HG02870 (cell line): ENCODE data around the gene PCDH18.
"Not testable (repeated sequence)": the region's sequence is repeated elsewhere in the genome, so short reads cannot be mapped to it uniquely, and the experiment has no call there.

Experiments used
- ATAC-seq: cut with Tn5 transposase; IDR thresholded peaks from one replicate; pipeline ENCODE4 v1.9.1; 2021; ENCODE audit warnings: mild to moderate bottlenecking, moderate library complexity; ENCODE audit not compliant: unreplicated experiment

PCDH18 gene, protein sequence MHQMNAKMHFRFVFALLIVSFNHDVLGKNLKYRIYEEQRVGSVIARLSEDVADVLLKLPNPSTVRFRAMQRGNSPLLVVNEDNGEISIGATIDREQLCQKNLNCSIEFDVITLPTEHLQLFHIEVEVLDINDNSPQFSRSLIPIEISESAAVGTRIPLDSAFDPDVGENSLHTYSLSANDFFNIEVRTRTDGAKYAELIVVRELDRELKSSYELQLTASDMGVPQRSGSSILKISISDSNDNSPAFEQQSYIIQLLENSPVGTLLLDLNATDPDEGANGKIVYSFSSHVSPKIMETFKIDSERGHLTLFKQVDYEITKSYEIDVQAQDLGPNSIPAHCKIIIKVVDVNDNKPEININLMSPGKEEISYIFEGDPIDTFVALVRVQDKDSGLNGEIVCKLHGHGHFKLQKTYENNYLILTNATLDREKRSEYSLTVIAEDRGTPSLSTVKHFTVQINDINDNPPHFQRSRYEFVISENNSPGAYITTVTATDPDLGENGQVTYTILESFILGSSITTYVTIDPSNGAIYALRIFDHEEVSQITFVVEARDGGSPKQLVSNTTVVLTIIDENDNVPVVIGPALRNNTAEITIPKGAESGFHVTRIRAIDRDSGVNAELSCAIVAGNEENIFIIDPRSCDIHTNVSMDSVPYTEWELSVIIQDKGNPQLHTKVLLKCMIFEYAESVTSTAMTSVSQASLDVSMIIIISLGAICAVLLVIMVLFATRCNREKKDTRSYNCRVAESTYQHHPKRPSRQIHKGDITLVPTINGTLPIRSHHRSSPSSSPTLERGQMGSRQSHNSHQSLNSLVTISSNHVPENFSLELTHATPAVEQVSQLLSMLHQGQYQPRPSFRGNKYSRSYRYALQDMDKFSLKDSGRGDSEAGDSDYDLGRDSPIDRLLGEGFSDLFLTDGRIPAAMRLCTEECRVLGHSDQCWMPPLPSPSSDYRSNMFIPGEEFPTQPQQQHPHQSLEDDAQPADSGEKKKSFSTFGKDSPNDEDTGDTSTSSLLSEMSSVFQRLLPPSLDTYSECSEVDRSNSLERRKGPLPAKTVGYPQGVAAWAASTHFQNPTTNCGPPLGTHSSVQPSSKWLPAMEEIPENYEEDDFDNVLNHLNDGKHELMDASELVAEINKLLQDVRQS

GRCh38 chr4:137531986-137532868 is at the start of gene PCDH18:
Gene PCDH18, minus strand, starts transcription at chr4:137532494. Its CDS starts 406 bp downstream, at chr4:137532088.
- no peak for ATAC-seq

DNA sequence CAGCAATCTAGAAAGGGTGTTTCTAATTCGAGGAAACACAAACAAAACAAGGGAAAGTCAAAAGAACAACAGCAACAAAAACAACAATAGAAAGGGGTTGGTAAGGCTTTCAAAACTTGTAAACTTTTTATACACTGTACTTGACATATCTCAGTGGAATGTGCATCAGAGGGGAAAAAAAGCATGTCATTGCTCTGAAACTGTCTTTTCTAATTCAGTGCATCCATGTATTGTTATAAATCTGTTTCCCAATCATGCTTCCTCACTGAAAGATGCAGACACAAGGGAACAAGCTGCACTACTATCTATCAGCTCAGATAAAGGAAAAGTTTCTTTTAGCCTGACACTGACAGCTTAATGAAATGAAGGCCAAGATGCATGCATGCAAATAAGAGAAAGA is 44.2 kb upstream of the PCDH18 start:
- no peak for ATAC-seq

- ATAC-seq = no peak
Observed at GRCh38 chr4:137572647-137573046, 40.4 kb upstream of the PCDH18 start.

- ATAC-seq = no peak
Observed at GRCh38 chr4:137572163-137572562, 39.9 kb upstream of the PCDH18 start.

GRCh38 chr4:137559801-137560200 is 27.5 kb upstream of the PCDH18 start:
- no peak for ATAC-seq

- ATAC-seq = no peak
Observed at GRCh38 chr4:137558951-137559350, 26.7 kb upstream of the PCDH18 start.

DNA sequence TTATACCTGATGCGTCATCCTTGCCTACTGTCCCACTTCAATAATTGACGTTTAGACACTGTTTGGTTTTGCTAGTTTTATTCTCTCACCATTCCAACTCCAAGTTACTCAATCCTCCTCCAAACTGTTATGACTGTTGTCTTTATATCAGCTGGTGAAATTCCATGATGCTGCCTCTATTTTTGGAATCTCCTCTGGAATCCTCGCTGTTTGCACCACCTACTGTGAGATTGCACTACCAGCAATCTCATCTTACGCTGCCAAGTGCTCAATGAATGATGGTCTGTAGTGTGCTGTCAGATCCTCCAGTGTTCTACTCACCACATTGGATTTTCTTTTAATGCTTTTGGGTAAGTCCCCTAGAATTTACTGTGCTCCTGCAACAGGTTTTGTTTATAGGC is 13.2 kb upstream of the PCDH18 start:
- no peak for ATAC-seq

DNA sequence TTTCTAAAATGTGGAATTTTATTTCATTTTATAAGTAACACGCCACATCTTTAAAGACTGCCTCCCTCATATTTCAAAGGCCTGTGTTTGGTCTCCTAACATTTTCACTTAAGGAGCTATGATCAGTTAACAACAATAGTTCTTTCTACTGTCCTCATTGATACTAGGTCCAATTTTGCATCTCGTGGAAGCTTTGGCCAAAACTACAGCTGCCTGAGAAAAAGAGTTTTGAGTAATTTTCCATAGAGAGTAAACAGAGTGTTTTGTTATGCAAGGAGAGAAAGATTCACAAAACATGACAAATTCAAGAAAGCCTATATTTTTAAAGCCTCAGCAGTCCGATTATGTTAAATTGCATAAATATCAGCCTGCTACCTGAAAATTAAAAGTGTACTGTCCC is 11.4 kb upstream of the PCDH18 start:
- no peak for ATAC-seq

DNA sequence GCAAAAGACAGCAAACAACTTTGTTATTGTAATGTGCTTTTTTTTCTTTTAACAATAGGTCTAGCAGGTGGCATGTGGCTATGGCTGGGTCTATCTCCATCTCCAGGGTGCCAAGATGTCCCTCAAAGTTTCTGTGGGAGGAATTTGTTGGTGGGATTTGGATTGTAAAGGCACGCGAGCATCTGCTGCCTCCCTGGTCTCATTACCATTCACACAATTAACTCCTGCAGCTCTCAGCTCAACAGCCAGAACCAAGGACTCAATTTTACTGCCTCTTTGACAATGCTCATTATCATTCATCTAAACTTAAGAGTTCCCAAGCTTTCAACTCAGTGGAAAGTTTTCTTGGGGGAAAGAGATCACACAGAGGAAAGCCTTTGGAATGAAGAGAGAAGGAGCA is 10.9 kb upstream of the PCDH18 start:
- ATAC-seq = no peak

DNA sequence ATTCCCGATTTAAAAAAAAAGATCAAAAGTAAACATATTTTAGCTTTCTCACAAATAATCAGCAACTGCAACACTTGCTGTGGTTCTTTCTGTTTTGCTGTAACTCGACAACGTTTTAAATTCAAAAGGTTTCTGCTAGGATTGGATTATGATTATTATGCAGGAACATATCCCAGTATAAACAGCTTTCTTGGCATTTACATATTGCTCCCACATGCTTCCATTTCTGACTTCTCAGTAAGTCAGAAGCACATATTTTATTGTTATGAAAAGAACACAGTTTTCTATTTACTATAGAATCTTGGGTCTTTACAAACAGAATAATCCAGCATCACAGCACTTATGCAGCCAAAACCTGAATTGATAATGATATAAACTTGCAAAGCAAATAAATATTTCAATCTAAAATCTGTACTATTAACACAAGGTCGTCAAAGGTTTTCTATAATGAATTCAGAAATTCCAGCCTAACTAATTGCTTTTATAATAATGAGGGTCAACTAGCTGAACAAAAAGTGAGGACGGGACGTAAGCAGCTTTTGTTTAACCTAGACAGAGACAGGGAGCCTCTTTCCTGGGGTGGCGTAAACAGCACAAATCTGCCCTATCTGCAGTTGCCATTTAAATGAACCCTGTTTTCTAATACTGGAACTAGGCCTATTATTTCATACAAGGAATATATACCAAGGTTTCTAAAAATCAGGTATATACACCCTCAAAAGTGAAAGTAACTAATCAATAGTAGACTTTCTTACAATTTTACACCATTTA is 9.8 kb upstream of the PCDH18 start:
- ATAC-seq = no peak

DNA sequence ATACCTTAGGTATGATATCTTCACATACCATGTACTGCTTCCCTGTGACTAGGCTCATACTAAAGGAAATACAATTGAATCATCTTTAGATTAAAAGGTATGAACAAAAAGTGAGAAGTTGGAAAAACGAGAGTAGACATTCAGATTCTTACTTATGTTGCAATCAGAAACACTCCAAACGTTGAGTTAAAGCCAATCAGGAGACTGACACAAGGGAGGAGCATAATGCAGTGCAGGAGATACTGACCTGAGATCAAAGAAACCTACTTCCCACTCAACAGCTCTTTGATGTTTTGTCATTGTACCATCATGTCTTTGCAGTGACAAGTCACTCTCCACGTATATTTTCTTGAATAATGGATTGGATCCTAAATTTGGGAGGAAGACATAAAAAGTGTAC is 8.9 kb upstream of the PCDH18 start:
- ATAC-seq = no peak

- ATAC-seq = no peak
Observed at GRCh38 chr4:137540356-137540755, 8.1 kb upstream of the PCDH18 start.

GRCh38 chr4:137538526-137538925 is 6.2 kb upstream of the PCDH18 start:
- no peak for ATAC-seq

GRCh38 chr4:137537807-137538206 is 5.5 kb upstream of the PCDH18 start:
- ATAC-seq = not testable (repeated sequence)

DNA sequence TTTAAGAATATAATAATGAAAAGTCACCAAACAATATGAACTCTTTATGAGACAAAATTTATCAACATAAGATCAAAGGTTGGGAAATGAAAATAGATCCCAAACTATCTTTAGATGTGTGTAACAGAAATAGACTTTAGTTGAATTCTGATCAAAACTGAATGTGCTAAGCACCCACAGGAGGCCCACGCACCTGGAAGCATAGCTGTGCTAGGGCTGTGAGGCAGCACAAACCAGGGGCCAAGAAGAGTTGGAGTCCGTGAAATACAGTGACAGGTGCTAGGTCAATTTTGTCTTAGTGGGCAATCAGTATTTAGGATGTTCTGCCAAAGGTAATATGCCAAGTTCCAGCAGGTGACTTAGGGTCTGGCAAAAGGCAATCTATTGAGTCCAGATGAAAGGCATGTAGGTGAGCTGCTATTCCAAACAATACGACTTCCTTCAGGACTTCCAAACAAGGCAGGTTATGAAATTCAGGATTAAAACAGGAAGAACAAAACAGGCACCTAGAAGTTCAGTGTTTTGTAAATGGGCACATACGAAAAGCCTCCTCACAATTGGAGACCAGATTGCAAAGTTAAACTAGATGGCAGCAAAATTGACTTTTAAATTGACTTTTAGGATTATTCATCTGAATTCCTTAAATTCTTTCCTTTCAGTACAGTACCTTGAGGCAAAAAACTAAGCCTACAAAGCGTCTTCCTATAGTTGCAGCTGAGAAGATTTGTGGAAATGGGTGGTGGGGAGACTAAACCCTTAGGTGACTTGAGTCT is 4.7 kb upstream of the PCDH18 start:
- ATAC-seq = no peak

DNA sequence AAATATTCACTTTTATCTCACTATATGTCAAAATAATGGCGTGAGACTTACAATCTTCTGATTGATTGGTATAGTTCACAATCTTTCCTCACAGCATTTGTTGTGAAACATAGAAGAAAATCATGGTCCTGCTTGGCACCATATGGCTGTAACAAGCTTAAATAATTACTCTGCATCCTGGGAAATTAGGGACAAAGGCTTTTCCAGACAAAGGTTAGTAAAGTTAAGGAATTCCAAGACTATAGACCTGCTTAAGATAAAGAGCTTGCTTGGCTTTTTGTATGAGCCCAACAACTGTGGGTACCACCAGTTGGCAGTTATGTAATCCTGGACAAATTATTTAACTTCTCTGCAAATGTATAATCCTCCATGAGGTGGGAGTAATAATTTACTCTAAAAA is 3.4 kb upstream of the PCDH18 start:
- no peak for ATAC-seq

- ATAC-seq = no peak
Observed at GRCh38 chr4:137534516-137534915, 2.2 kb upstream of the PCDH18 start.

DNA sequence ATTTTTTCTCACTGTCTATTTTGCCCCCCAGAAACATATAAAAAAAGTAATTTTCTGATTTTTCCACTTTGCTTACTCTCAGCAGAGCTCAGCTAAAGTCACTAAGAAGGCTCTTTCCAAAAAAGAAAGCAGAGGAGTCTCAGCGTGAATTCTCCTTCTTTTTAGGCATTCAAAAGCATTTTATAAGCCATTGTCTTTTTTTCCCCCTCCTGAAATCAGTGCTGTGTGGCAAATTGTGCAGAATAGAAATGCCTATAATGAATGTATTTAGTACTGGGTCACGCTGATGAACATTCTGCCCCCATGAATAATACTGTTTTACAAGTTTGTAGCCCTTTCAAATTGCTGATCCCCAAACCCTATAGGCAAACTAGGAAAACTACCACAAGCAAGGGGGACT is 1.6 kb upstream of the PCDH18 start:
- ATAC-seq = no peak

DNA sequence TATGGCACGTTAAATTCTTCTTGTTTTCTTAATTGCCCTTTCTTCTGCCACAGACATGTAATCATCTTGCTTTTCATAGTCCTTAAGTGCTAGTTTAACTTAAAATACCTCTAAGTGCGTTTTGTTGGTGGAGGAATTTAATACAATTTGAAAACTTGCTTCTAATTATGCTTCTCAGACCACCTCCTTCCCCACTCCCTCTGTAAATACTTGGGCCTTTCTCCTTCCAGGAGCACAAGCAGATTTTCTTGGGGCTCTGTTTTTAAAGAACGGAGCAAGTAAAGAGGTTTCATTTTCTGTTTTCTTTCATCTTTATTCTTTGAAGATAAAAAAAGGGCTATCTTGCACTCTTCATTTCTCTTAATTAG is 559 bp upstream of the PCDH18 start:
- no peak for ATAC-seq
